ENCODE measurements around the gene METTL9.

The METTL9 gene

GRCh38 chr16:21703589-21704174 is 104.3 kb downstream of the METTL9 start:
- in situ Hi-C loops (cut with MboI; ENCODE audit: low sequenced_read_pairs) = no loop called here

- in situ Hi-C loops (cut with MboI; ENCODE audit: low sequenced_read_pairs) = no loop called here
Observed at GRCh38 chr16:21704266-21704665, 104.9 kb downstream of the METTL9 start.

- in situ Hi-C loops (cut with MboI; ENCODE audit: low sequenced_read_pairs) = no loop called here
Observed at GRCh38 chr16:21704733-21705132, 105.4 kb downstream of the METTL9 start.

Measured in hTERT RPE-1 (cell line).